ENCODE results near the gene BCL2L2. TPM values are rescaled to one million over a fixed set of nuclear protein-coding genes. Genes with fewer than 3 reads are reported as not detected.

The BCL2L2 gene
- total and polyA plus RNA-seq, 2 of the 8 experiments (the other 6 are each of a cell fraction or from before 2014, with no cell fraction given): 9.3 to 13.8 TPM

DNA sequence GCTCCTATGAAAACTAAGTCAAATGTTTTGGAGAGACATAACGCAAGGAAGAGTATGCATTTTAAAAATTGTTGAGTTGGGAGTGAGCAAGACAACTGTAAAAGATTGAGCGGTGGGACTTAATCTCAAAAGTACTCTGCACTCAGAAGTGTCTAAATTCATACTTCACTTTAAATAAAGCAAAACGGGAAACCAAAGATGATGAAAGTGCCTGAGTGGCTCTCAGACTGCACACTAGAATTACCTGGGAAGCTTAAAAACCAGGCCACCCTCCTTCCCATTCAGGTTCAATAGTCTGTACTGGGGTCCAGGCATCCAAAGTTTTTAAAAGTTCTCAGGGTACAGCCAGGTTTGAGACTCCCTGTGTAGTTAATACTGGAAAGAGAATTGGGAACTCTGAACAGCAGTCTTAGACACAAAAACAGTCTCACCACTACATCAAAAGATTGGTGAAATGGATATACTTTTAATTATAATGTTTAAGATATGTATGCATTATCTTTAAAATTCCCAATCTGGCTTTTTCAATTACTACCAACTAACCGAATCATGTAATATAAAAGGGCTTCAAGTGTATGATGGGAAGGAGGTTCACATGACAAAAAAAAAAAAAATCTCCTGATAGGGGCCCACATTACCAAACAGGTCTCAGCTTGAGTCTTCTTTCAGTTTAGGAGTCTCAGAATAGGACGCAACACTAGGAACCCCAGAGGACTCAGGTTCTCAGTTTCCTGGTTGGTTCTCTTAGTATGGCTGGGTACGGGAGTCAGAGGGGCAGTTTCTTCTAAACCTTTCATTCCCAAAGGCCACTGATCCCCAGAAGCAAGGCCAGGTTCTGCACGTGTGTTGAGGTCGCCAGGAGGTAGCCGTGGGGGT is 21.7 kb upstream of the BCL2L2 start:
- WGBS, 2 experiments (ENCODE audit: extremely low coverage in 1 of 2, insufficient coverage in 1 of 2, insufficient read length in 1 of 2, insufficient replicate concordance in 2 of 2, low coverage in 1 of 2, low lambda C conversion rate in 2 of 2, missing lambda C conversion rate in 1 of 2): 48% methylated on average over 9 of the region's 9 CpGs; no CpG with 5 or more reads in 1 of the 2 experiments
- no peak overlapping the region for H2BK12ac ChIP-seq (ENCODE audit: low read depth, low read length)
- DNase-seq (ENCODE audit: low read depth in 1 of 2, low spot score in 2 of 2): no peak
- no peaks in the 10 kb centered on the region for H3K9me3 ChIP-seq (ENCODE audit: insufficient read depth in 2 of 2, low read depth in 1 of 2, low read length in 1 of 2)
- no peak overlapping the region for H2AFZ ChIP-seq (ENCODE audit: low read length)
- ChIA-PET CTCF (ENCODE audit: partially characterized antibody) (interaction anchor here (0.6 to 4.0 kb wide), 3 partner anchors 12 to 114 kb away, joined by 3 to 21 read pairs (median 3); no protein-coding TSS in a partner anchor), POLR2A (ENCODE audit: partially characterized antibody) (interaction anchor here (0.7 to 1.9 kb wide), 3 partner anchors 10 to 21 kb away, joined by 3 to 8 read pairs (median 5); partner anchors contain the start of gene BCL2L2)
- peaks cover 2 to 8% of the 10 kb centered on the region in 2 experiments for H4K20me1 ChIP-seq (replicated peaks in 1 of 2; ENCODE audit: control insufficient read depth in 1 of 2, insufficient read depth in 2 of 2, low read length in 2 of 2)
- H2BK120ac ChIP-seq (replicated peaks; ENCODE audit: low read depth, low read length): no peak overlapping the region
- H3K4me1 ChIP-seq (replicated peaks in 1 of 4; ENCODE audit: control insufficient read depth in 3 of 4, insufficient read depth in 4 of 4, low read length in 3 of 4): peaks cover 0 to 4% (median 3%) of the 10 kb centered on the region in 4 experiments; a peak in 4 of 7 replicates
- no peak overlapping the region for H3K18ac ChIP-seq (ENCODE audit: extremely low read depth, low read length)
- peak overlapping the region; percentile 72 to 78 for H3K4me2 ChIP-seq (ENCODE audit: insufficient read depth in 1 of 2, low read depth in 2 of 2, low read length in 2 of 2)
- H3K4ac ChIP-seq (replicated peaks; ENCODE audit: insufficient read length, low read depth, low read length): no peak overlapping the region
- H3K79me1 ChIP-seq (ENCODE audit: low read depth, low read length): no peaks in the 10 kb centered on the region
- H3K14ac ChIP-seq (ENCODE audit: insufficient read length): no peak overlapping the region
- H3K23me2 ChIP-seq (ENCODE audit: low read depth, low read length): peaks cover 7% of the 10 kb centered on the region; the same call in 1 of the 2 replicates
- H2BK15ac ChIP-seq (ENCODE audit: low read length): no peak overlapping the region
- no peak overlapping the region for H4K91ac ChIP-seq (replicated peaks; ENCODE audit: insufficient read length, low read length)
- no peak overlapping the region for H3K27ac ChIP-seq (ENCODE audit: low read depth, low read length)
- no peak for FAIRE-seq
- no peak overlapping the region for H2BK20ac ChIP-seq (ENCODE audit: low read length)
- peaks cover 8 to 20% (median 18%) of the 10 kb centered on the region in 4 experiments for H3K27me3 ChIP-seq (replicated peaks in 1 of 4; ENCODE audit: control insufficient read depth in 3 of 4, extremely low read depth in 1 of 4, insufficient read depth in 3 of 4, low read length in 3 of 4)
- no peak overlapping the region for H2BK5ac ChIP-seq (ENCODE audit: low read depth, low read length)
- no peak overlapping the region; a peak in 3 of 7 replicates for H3K9ac ChIP-seq (replicated peaks in 1 of 4; ENCODE audit: extremely low read depth in 1 of 4, low read depth in 3 of 4, low read length in 3 of 4)
- H4K5ac ChIP-seq (ENCODE audit: insufficient read length, low read depth, low read length): no peak overlapping the region
- peak overlapping the region; percentile 69 to 98 (median 78) for H3K4me3 ChIP-seq (ENCODE audit: extremely low read depth in 1 of 4, insufficient read depth in 2 of 4, low read depth in 3 of 4, low read length in 4 of 4)
- H3K23ac ChIP-seq (ENCODE audit: insufficient read length): no peak overlapping the region
- no peak overlapping the region for H3K56ac ChIP-seq (replicated peaks; ENCODE audit: insufficient read length, low read depth, low read length)
- no peak overlapping the region for H4K8ac ChIP-seq (ENCODE audit: extremely low read depth, insufficient read depth, low read length)
- H3K79me2 ChIP-seq (ENCODE audit: control insufficient read depth in 1 of 2, insufficient read depth in 2 of 2, low read length in 2 of 2): peaks cover 0 to 5% of the 10 kb centered on the region in 2 experiments; a peak in 1 of 4 replicates
- H3K36me3 ChIP-seq (ENCODE audit: control insufficient read depth in 2 of 4, insufficient read depth in 4 of 4, low read length in 3 of 4): no peaks in the 10 kb centered on the region
- no peak overlapping the region for H2AK5ac ChIP-seq (ENCODE audit: low read depth, low read length)
- TF ChIP-seq CHD2 (IDR thresholded peaks at IDR 0.05; ENCODE audit: low read length): no peak
- no peak for TF ChIP-seq SUZ12 (IDR thresholded peaks at IDR 0.05; ENCODE audit: low read length)

Data from H1 (cell line).